Stomach (tissue), 4 donors: Measurements from ENCODE around the gene CIT.

Source experiments
- CTCF ChIP-seq, 7 experiments: fragments of 450-650 bp in 4 of 7; fragments of 200-600 bp in 3 of 7; sonication (generic) in 3 of 7; IDR thresholded peaks; one replicate each; pipeline ENCODE4 v1.5.1; 2016 to 2019; ENCODE audit warnings: antibody characterized with exemption in 7 of 7, control low read depth in 2 of 7, mild to moderate bottlenecking in 1 of 7
- EP300 ChIP-seq: sonication (generic); formaldehyde crosslinking; IDR thresholded peaks from one replicate; pipeline ENCODE4 v1.6.1; 2017; ENCODE audit warnings: antibody characterized with exemption

GRCh38 chr12:119746169-119746568, 131.0 kb downstream of the CIT start:
- TF ChIP-seq CTCF (IDR thresholded peaks at IDR 0.05) (no peak), EP300 (no peak)
